ENCODE measurements around the gene IGFN1. TPM values are rescaled to one million over a fixed set of nuclear protein-coding genes. Genes with fewer than 3 reads are reported as not detected.

The IGFN1 gene
- total RNA-seq, 1 donor from 2014 or later, result not detected

- intact Hi-C loops (cut with micrococcal nuclease), result no loop called here
Measured at GRCh38 chr1:201241736-201242135, 51.1 kb downstream of the IGFN1 start.

GRCh38 chr1:201245082-201245481 lies 54.5 kb downstream of the IGFN1 start:
- intact Hi-C loops (cut with micrococcal nuclease), result no loop called here

- intact Hi-C loops (cut with micrococcal nuclease), result no loop called here
Measured at GRCh38 chr1:201248721-201249559, 58.3 kb downstream of the IGFN1 start.

- intact Hi-C loops (cut with micrococcal nuclease), result no loop called here
Measured at GRCh38 chr1:201250326-201251011, 59.8 kb downstream of the IGFN1 start.

- intact Hi-C loops (cut with micrococcal nuclease), result no loop called here
Measured at GRCh38 chr1:201251411-201251810, 60.8 kb downstream of the IGFN1 start.

GRCh38 chr1:201251851-201252430 lies 61.3 kb downstream of the IGFN1 start:
- intact Hi-C loops (cut with micrococcal nuclease), result no loop called here

GRCh38 chr1:201252944-201253371 lies 62.3 kb downstream of the IGFN1 start:
- intact Hi-C loops (cut with micrococcal nuclease), result no loop called here

- intact Hi-C loops (cut with micrococcal nuclease), result no loop called here
Measured at GRCh38 chr1:201253411-201253810, 62.8 kb downstream of the IGFN1 start.

GRCh38 chr1:201253906-201254624 lies 63.4 kb downstream of the IGFN1 start:
- intact Hi-C loops (cut with micrococcal nuclease), result loop anchor here (1.0 kb wide), 1 partner anchor 107 kb away; no protein-coding TSS in a partner anchor

- intact Hi-C loops (cut with micrococcal nuclease), result loop anchor here (1.0 to 5.0 kb wide), 2 partner anchors 106 to 152 kb away; no protein-coding TSS in a partner anchor
Measured at GRCh38 chr1:201254625-201255478, 64.2 kb downstream of the IGFN1 start.

GRCh38 chr1:201255479-201256362 lies 65.1 kb downstream of the IGFN1 start:
- intact Hi-C loops (cut with micrococcal nuclease), result loop anchor here (5.0 kb wide), 1 partner anchor 152 kb away; no protein-coding TSS in a partner anchor

GRCh38 chr1:201258132-201258531 lies 67.5 kb downstream of the IGFN1 start:
- intact Hi-C loops (cut with micrococcal nuclease), result loop anchor here (5.0 kb wide), 1 partner anchor 149 kb away; no protein-coding TSS in a partner anchor

GRCh38 chr1:201258763-201259230 lies 68.2 kb downstream of the IGFN1 start:
- intact Hi-C loops (cut with micrococcal nuclease), result loop anchor here (5.0 kb wide), 1 partner anchor 149 kb away; no protein-coding TSS in a partner anchor

- intact Hi-C loops (cut with micrococcal nuclease), result loop anchor here (5.0 kb wide), 1 partner anchor 148 kb away; no protein-coding TSS in a partner anchor
Measured at GRCh38 chr1:201259476-201260235, 69.0 kb downstream of the IGFN1 start.

GRCh38 chr1:201260236-201260590 lies 69.6 kb downstream of the IGFN1 start:
- intact Hi-C loops (cut with micrococcal nuclease), result no loop called here

- intact Hi-C loops (cut with micrococcal nuclease), result no loop called here
Measured at GRCh38 chr1:201260648-201261311, 70.2 kb downstream of the IGFN1 start.

GRCh38 chr1:201261771-201262547 lies 71.3 kb downstream of the IGFN1 start:
- intact Hi-C loops (cut with micrococcal nuclease), result no loop called here

All from T-helper 2 cell treated with Interferon-gamma antibody and Interleukin-4, amounts not matched to agents 100 ng/mL and 5 ng/mL, for 36 hours (primary cell).